VCaP (cell line): ENCODE measurements around the gene PLA2G2A.

Source experiments
- H3K27ac ChIP-seq: fragments of 450-650 bp; 2 replicates; pipeline ENCODE4 v1.5.1; 2017
- CTCF ChIP-seq: fragments of 450-650 bp; conservative IDR thresholded peaks from 2 replicates; pipeline ENCODE4 v1.5.1; 2017; ENCODE audit warnings: mild to moderate bottlenecking, moderate library complexity

Gene PLA2G2A

GRCh38 chr1:19979494-19979977 lies at the start of gene PLA2G2A:
Gene PLA2G2A (minus strand): TSS chr1:19979618. CDS start chr1:19978773, 845 bp downstream.
- no peak for TF ChIP-seq CTCF
- peak within 1 kb of the TSS; percentile 90 for H3K27ac ChIP-seq

- TF ChIP-seq CTCF = no peak
- peak overlapping the region; percentile 16; the same call in 1 of the 2 replicates for H3K27ac ChIP-seq
These were observed 49.3 kb upstream of the PLA2G2A start for GRCh38 chr1:20028726-20029125.

- no peak for TF ChIP-seq CTCF
These were observed 48.7 kb upstream of the PLA2G2A start for GRCh38 chr1:20028125-20028524.

GRCh38 chr1:20017741-20018140 lies 38.3 kb upstream of the PLA2G2A start:
- no peak overlapping the region for H3K27ac ChIP-seq
- no peak for TF ChIP-seq CTCF

More at GRCh38 chr1:20028125-20028524, 48.7 kb upstream of the PLA2G2A start:
- no peak overlapping the region for H3K27ac ChIP-seq

- TF ChIP-seq CTCF = no peak
- H3K27ac ChIP-seq = no peak overlapping the region
These were observed 34.7 kb upstream of the PLA2G2A start for GRCh38 chr1:20014153-20014552.

- peak overlapping the region; percentile 45 for H3K27ac ChIP-seq
- no peak for TF ChIP-seq CTCF
These were observed 30.6 kb upstream of the PLA2G2A start for GRCh38 chr1:20010016-20010415.

- peak overlapping the region; percentile 45 for H3K27ac ChIP-seq
- no peak for TF ChIP-seq CTCF
These were observed 29.8 kb upstream of the PLA2G2A start for GRCh38 chr1:20009212-20009611.
